PC-3 (cell line): ENCODE data around the gene POLRMT.

ENCODE experiments used
- EZH2 ChIP-seq: fragments of 300-600 bp; sonication (generic); IDR thresholded peaks from one replicate; pipeline ENCODE4 v1.6.1; 2017; ENCODE audit warnings: antibody characterized with exemption, mild to moderate bottlenecking, low read length; ENCODE audit not compliant: unreplicated experiment
- EZH2phosphoT487 ChIP-seq: fragments of 300-600 bp; sonication (generic); IDR thresholded peaks from 2 replicates; pipeline ENCODE4 v1.6.1; 2018; ENCODE audit warnings: mild to moderate bottlenecking, antibody characterized with exemption, low read length, borderline replicate concordance
- TF ChIP-seq, protein P1 (sequence below): fragments of 300-600 bp; sonication (generic); conservative IDR thresholded peaks from 2 replicates; pipeline ENCODE4 v1.5.1; 2017; ENCODE audit warnings: antibody characterized with exemption, low read depth, mild to moderate bottlenecking, low read length

DNA sequence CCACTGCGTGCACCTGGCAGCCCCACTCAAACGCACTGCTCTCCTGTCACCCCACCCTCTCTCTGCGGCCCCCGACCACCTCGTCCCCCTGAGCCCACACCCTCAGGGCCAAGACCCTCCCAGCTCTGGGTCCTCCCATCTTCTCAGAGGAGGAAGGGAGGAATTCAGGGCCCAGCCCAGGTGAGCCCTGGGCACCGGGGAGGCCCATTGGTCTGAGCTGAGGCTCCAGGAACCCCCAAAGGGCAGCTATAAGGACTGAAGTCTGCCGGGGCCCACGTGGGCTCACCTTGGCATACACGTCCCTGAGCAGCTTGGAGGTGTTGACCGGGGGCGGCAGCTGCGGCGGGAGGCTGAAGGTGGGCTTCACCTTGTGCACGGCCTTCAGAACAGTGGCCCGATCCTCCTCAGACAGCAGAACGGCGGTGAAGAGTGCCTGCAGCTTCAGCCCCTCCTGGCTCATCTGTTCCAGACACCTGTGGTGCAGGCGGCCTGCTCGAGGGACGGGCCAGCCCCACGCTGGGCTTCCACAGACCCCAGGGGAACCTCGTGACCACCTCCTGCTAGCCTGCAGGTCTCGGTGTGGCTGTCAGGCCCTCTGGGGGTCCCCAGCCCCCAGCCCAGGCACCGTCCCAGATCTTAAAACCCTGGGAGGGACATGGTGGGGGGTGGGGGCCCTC is 8.8 kb downstream of the POLRMT start:
- TF ChIP-seq, protein P1, sequence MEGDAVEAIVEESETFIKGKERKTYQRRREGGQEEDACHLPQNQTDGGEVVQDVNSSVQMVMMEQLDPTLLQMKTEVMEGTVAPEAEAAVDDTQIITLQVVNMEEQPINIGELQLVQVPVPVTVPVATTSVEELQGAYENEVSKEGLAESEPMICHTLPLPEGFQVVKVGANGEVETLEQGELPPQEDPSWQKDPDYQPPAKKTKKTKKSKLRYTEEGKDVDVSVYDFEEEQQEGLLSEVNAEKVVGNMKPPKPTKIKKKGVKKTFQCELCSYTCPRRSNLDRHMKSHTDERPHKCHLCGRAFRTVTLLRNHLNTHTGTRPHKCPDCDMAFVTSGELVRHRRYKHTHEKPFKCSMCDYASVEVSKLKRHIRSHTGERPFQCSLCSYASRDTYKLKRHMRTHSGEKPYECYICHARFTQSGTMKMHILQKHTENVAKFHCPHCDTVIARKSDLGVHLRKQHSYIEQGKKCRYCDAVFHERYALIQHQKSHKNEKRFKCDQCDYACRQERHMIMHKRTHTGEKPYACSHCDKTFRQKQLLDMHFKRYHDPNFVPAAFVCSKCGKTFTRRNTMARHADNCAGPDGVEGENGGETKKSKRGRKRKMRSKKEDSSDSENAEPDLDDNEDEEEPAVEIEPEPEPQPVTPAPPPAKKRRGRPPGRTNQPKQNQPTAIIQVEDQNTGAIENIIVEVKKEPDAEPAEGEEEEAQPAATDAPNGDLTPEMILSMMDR, result no peak
- TF ChIP-seq EZH2, result no peak
- TF ChIP-seq EZH2phosphoT487, result no peak
